PFSK-1 (cell line): ENCODE results near the gene NKX2-3.

Experiments
- SIN3A ChIP-seq: IDR thresholded peaks from 2 replicates; pipeline ENCODE4 v1.6.1; 2012; ENCODE audit warnings: mild to moderate bottlenecking, low read length, moderate library complexity, borderline replicate concordance; ENCODE audit not compliant: insufficient read depth
- TAF1 ChIP-seq: IDR thresholded peaks from 2 replicates; pipeline ENCODE4 v1.6.1; 2012; ENCODE audit warnings: low read length, control low read depth, borderline replicate concordance; ENCODE audit not compliant: insufficient read depth
- TF ChIP-seq, protein P1 (sequence below), 2 experiments: IDR thresholded peaks; 2 replicates each; pipeline versions ENCODE4 v1.6.1 to v1.8.0; 2011 to 2012; ENCODE audit warnings: low read depth in 2 of 2, low read length in 2 of 2, control low read depth in 1 of 2, inconsistent platforms in 1 of 2, mild to moderate bottlenecking in 1 of 2, moderate library complexity in 1 of 2; ENCODE audit not compliant: insufficient read depth in 1 of 2

DNA sequence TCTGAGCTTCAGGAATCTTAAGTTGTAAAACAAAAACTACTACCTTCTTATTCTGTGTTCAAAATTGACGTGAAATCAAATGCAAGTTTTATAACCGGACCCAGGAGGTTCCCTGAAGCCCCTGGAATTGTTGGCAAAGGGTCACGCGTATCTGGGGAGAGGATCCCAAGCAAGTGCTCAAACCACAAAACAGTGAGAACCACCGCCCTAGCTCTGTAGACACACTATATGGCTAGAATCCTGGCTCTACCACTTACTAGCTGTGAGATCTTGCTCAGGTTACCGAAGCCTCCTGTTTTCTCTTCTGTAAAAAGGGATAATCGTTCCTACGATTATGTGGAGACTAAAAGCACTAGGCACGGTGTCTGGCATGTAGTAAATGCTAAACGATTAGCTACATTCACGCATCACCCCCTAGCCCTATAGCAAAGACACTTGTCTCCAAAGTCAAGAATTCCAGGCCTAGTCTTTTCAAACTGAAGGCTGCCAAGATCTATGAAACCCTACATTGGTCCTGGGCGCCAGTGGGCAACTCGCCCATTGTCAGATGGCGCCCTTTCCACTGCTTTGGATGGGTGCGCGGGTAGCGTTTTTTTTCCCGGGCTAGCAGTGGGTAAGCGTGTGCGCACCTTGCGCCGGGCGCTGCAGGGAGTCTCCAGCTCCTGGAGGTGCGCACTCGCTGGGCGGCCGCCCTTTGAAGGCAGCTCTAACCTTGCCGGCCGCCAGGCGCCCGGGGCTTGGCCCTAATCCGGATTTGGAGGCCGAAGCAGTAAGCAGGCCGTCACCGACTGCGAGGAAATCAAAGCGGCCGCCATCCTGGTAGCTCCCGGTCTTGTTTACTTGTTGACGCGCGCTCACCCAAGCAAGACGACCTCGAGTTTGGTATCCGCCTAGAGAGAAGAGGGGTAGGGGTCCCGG, 11.6 kb upstream of the NKX2-3 start:
- TF ChIP-seq TAF1 (no peak), SIN3A (no peak)
- TF ChIP-seq, protein P1, sequence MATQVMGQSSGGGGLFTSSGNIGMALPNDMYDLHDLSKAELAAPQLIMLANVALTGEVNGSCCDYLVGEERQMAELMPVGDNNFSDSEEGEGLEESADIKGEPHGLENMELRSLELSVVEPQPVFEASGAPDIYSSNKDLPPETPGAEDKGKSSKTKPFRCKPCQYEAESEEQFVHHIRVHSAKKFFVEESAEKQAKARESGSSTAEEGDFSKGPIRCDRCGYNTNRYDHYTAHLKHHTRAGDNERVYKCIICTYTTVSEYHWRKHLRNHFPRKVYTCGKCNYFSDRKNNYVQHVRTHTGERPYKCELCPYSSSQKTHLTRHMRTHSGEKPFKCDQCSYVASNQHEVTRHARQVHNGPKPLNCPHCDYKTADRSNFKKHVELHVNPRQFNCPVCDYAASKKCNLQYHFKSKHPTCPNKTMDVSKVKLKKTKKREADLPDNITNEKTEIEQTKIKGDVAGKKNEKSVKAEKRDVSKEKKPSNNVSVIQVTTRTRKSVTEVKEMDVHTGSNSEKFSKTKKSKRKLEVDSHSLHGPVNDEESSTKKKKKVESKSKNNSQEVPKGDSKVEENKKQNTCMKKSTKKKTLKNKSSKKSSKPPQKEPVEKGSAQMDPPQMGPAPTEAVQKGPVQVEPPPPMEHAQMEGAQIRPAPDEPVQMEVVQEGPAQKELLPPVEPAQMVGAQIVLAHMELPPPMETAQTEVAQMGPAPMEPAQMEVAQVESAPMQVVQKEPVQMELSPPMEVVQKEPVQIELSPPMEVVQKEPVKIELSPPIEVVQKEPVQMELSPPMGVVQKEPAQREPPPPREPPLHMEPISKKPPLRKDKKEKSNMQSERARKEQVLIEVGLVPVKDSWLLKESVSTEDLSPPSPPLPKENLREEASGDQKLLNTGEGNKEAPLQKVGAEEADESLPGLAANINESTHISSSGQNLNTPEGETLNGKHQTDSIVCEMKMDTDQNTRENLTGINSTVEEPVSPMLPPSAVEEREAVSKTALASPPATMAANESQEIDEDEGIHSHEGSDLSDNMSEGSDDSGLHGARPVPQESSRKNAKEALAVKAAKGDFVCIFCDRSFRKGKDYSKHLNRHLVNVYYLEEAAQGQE (IDR thresholded peaks at IDR 0.05; ENCODE audit: insufficient read depth in 1 of 2, low read depth in 2 of 2, low read length in 2 of 2) = no peak
